ENCODE results near the gene TTLL11. TPM values are rescaled to one million over a fixed set of nuclear protein-coding genes. Genes with fewer than 3 reads are reported as not detected.

Gene TTLL11
- total and polyA plus RNA-seq, 2 experiments from 2014 or later, result 0.57 to 1.4 TPM

DNA sequence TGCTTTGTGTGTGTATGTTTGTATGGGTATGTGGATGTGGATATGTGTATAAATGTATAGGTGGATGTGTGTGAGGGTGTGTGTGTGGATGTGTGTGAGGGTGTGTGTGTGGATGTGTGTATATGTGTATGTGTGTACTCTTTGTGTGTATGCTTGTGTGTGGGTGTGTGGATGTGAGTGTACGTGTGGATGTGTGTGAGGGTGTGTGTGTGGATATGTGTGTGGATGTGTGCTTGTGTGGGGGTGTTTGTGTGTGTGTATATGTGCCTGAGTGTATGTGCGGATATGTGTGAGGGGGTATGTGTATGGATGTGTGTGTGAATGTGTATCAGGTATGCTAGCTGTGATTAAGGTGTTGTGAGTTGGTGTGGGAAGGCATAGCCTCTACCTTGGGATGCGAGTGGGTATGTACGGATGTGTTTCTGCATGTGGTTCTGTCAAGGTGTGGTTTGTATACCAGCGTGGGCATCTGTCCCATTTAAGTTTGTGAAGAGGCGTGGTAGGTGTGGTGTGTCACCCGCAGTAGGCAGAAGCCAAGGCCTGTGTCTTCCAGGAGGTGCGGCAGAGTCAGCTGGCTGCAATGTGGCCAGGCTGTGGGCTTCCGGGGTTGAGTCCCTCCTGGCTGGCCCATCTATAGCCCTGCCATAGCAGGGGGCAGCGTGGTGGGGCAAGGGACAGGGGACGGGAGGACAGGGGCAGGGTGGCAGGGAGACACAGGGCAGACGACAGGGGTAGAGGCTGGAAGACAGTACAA, 285.9 kb downstream of the TTLL11 start:
- Histone ChIP-seq H3F3A (replicated peaks; ENCODE audit: low read depth) (no peaks in the 10 kb centered on the region), H3K79me2 (replicated peaks; ENCODE audit: insufficient read depth) (no peaks in the 10 kb centered on the region), H3K27ac (ENCODE audit: low read depth) (no peak overlapping the region), H3K4me2 (no peak overlapping the region), H4K20me1 (replicated peaks; ENCODE audit: insufficient read depth) (no peaks in the 10 kb centered on the region), H3K4me1 (ENCODE audit: insufficient read depth) (no peaks in the 10 kb centered on the region), H2AFZ (no peak overlapping the region), H3K36me3 (ENCODE audit: insufficient read depth) (no peaks in the 10 kb centered on the region), H3K9me2 (ENCODE audit: insufficient read depth) (no peaks in the 10 kb centered on the region), H3K4me3 (no peak overlapping the region), H3K27me3 (ENCODE audit: insufficient read depth) (no peaks in the 10 kb centered on the region)
- TF ChIP-seq POLR2AphosphoS5 (IDR thresholded peaks at IDR 0.05; ENCODE audit: low read depth), result no peak
- no peak for TF ChIP-seq NANOG (IDR thresholded peaks at IDR 0.05; ENCODE audit: borderline replicate concordance)
- no peak for TF ChIP-seq ZNF462 (CRISPR knock-in tag; IDR thresholded peaks at IDR 0.05)
- TF ChIP-seq, protein P1, sequence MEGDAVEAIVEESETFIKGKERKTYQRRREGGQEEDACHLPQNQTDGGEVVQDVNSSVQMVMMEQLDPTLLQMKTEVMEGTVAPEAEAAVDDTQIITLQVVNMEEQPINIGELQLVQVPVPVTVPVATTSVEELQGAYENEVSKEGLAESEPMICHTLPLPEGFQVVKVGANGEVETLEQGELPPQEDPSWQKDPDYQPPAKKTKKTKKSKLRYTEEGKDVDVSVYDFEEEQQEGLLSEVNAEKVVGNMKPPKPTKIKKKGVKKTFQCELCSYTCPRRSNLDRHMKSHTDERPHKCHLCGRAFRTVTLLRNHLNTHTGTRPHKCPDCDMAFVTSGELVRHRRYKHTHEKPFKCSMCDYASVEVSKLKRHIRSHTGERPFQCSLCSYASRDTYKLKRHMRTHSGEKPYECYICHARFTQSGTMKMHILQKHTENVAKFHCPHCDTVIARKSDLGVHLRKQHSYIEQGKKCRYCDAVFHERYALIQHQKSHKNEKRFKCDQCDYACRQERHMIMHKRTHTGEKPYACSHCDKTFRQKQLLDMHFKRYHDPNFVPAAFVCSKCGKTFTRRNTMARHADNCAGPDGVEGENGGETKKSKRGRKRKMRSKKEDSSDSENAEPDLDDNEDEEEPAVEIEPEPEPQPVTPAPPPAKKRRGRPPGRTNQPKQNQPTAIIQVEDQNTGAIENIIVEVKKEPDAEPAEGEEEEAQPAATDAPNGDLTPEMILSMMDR (conservative IDR thresholded peaks at IDR 0.05; ENCODE audit: low read depth in 2 of 2), result no peak
- no peak for TF ChIP-seq STAT1 (IDR thresholded peaks at IDR 0.05; ENCODE audit: unreplicated experiment)
- TF ChIP-seq EZH2phosphoT487 (IDR thresholded peaks at IDR 0.05; ENCODE audit: unreplicated experiment), result no peak
- TF ChIP-seq ZNF331 (CRISPR knock-in tag; IDR thresholded peaks at IDR 0.05; ENCODE audit: low read depth), result no peak
- TF ChIP-seq EZH2 (IDR thresholded peaks at IDR 0.05; ENCODE audit: low read depth, unreplicated experiment), result no peak
- no peak for TF ChIP-seq JUNB (IDR thresholded peaks at IDR 0.05; ENCODE audit: unreplicated experiment)
- no peak for TF ChIP-seq REST (IDR thresholded peaks at IDR 0.05; ENCODE audit: unreplicated experiment)
- no peak for TF ChIP-seq CREB1 (CRISPR knock-in tag; IDR thresholded peaks at IDR 0.05; ENCODE audit: low read depth)
- TF ChIP-seq, protein P2, sequence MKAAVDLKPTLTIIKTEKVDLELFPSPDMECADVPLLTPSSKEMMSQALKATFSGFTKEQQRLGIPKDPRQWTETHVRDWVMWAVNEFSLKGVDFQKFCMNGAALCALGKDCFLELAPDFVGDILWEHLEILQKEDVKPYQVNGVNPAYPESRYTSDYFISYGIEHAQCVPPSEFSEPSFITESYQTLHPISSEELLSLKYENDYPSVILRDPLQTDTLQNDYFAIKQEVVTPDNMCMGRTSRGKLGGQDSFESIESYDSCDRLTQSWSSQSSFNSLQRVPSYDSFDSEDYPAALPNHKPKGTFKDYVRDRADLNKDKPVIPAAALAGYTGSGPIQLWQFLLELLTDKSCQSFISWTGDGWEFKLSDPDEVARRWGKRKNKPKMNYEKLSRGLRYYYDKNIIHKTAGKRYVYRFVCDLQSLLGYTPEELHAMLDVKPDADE (IDR thresholded peaks at IDR 0.05), result no peak
- no peak for TF ChIP-seq ZNF114 (CRISPR knock-in tag; IDR thresholded peaks at IDR 0.05)
- peaks cover 12% of the 10 kb centered on the region; the same call in 2 of the 3 replicates for H3K9me3 Mint-ChIP-seq
- no peak for DNase-seq (ENCODE audit: low spot score)
- H3K36me3 Mint-ChIP-seq (ENCODE audit: low read depth), result peaks cover 2% of the 10 kb centered on the region; the same call in 2 of the 3 replicates
- ATAC-seq, result no peak
- H3K27ac Mint-ChIP-seq, result no peak overlapping the region
- no peak overlapping the region for H3K4me3 Mint-ChIP-seq
- H3K27me3 Mint-ChIP-seq (ENCODE audit: insufficient read depth, low read depth, poor library complexity), result no peaks in the 10 kb centered on the region
- H3K4me1 Mint-ChIP-seq, result peaks cover 4% of the 10 kb centered on the region; the same call in 2 of the 3 replicates
